HL-60 (cell line): ENCODE results near the gene TTC9.

Experiments
- DNase-seq, 2 experiments: peaks; one replicate each; pipeline ENCODE4 v3.0.0-alpha.2; 2010 to 2020; ENCODE audit warnings: low read depth in 1 of 2, low spot score in 1 of 2
- H3K27ac ChIP-seq: fragments of 250-450 bp; sonication (Bioruptor Pico); replicated peaks from 2 replicates; pipeline ENCODE4 v1.5.1; 2020; ENCODE audit warnings: mild to moderate bottlenecking, moderate library complexity
- H3K27me3 ChIP-seq: fragments of 250-450 bp; sonication (Bioruptor Pico); 2 replicates; pipeline ENCODE4 v1.5.1; 2021; ENCODE audit warnings: mild to moderate bottlenecking, moderate library complexity; ENCODE audit not compliant: insufficient read depth, poor library complexity, severe bottlenecking
- H3K4me3 ChIP-seq: replicated peaks from 2 replicates; pipeline ENCODE4 v1.5.1; 2011; ENCODE audit warnings: mild to moderate bottlenecking, control low read depth, low read length; ENCODE audit not compliant: insufficient read depth
- GABPA ChIP-seq: IDR thresholded peaks from 2 replicates; pipeline ENCODE4 v1.6.1; 2012; ENCODE audit warnings: low read depth
- POLR2AphosphoS5 ChIP-seq: IDR thresholded peaks from 2 replicates; pipeline ENCODE4 v1.6.1; 2012; ENCODE audit warnings: low read depth
- SPI1 ChIP-seq: IDR thresholded peaks from 2 replicates; pipeline ENCODE4 v1.6.1; 2012; ENCODE audit warnings: low read depth, mild to moderate bottlenecking, borderline replicate concordance
- TF ChIP-seq, protein P1 (sequence below): IDR thresholded peaks from one replicate; pipeline ENCODE4 v1.5.1; 2011; ENCODE audit warnings: low read length, control low read depth, inconsistent platforms; ENCODE audit not compliant: insufficient read depth
- TF ChIP-seq, protein P2 (sequence below): IDR thresholded peaks from 2 replicates; pipeline ENCODE4 v1.6.1; 2012; ENCODE audit warnings: low read depth; ENCODE audit not compliant: insufficient replicate concordance

Gene TTC9

DNA sequence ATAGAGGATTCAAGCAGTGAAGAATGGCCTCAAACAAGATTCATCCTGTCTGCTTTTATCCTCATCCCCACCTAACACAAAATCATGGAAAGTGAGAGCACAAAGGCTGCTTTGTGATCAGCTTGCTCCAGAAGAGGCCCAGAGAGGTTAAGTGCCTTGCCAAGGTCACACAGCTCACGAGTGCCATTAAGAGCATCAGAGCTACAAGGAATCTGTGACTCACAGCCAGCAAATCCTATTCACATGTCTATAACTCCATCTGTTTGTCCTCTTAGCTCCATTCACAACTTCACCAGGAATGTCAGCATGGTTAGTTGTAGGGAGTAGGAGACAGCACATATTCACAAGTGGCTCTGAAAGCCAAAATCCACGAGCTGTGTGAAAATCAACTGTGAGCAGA, 79.8 kb downstream of the TTC9 start:
- H3K27me3 ChIP-seq: no peaks in the 10 kb centered on the region
- TF ChIP-seq SPI1: no peak
- TF ChIP-seq GABPA: no peak
- TF ChIP-seq, protein P1, sequence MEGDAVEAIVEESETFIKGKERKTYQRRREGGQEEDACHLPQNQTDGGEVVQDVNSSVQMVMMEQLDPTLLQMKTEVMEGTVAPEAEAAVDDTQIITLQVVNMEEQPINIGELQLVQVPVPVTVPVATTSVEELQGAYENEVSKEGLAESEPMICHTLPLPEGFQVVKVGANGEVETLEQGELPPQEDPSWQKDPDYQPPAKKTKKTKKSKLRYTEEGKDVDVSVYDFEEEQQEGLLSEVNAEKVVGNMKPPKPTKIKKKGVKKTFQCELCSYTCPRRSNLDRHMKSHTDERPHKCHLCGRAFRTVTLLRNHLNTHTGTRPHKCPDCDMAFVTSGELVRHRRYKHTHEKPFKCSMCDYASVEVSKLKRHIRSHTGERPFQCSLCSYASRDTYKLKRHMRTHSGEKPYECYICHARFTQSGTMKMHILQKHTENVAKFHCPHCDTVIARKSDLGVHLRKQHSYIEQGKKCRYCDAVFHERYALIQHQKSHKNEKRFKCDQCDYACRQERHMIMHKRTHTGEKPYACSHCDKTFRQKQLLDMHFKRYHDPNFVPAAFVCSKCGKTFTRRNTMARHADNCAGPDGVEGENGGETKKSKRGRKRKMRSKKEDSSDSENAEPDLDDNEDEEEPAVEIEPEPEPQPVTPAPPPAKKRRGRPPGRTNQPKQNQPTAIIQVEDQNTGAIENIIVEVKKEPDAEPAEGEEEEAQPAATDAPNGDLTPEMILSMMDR: no peak
- no peak for TF ChIP-seq POLR2AphosphoS5
- TF ChIP-seq, protein P2, sequence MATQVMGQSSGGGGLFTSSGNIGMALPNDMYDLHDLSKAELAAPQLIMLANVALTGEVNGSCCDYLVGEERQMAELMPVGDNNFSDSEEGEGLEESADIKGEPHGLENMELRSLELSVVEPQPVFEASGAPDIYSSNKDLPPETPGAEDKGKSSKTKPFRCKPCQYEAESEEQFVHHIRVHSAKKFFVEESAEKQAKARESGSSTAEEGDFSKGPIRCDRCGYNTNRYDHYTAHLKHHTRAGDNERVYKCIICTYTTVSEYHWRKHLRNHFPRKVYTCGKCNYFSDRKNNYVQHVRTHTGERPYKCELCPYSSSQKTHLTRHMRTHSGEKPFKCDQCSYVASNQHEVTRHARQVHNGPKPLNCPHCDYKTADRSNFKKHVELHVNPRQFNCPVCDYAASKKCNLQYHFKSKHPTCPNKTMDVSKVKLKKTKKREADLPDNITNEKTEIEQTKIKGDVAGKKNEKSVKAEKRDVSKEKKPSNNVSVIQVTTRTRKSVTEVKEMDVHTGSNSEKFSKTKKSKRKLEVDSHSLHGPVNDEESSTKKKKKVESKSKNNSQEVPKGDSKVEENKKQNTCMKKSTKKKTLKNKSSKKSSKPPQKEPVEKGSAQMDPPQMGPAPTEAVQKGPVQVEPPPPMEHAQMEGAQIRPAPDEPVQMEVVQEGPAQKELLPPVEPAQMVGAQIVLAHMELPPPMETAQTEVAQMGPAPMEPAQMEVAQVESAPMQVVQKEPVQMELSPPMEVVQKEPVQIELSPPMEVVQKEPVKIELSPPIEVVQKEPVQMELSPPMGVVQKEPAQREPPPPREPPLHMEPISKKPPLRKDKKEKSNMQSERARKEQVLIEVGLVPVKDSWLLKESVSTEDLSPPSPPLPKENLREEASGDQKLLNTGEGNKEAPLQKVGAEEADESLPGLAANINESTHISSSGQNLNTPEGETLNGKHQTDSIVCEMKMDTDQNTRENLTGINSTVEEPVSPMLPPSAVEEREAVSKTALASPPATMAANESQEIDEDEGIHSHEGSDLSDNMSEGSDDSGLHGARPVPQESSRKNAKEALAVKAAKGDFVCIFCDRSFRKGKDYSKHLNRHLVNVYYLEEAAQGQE: no peak
- no peak overlapping the region for H3K4me3 ChIP-seq
- no peak for DNase-seq
- H3K27ac ChIP-seq: no peak overlapping the region

DNA sequence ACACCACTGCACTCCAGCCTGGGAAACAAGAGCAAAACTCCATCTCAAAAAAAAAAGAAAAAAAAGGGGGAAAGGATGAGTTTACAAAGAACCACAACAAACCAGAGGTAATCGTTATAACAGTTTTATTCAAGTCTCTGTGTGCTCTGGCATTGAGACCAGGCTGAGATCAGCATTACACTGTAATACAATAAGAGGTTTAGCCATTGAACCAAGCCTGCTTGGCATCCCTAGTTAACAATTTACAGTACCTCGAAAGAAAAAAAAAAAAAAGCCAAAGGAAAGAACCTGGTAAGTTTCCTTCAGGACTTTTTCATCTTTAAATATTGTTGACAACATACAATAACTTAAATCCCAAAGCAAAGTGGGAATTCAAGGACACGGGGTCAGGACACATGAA, 80.7 kb downstream of the TTC9 start:
- TF ChIP-seq SPI1 (no peak), POLR2AphosphoS5 (no peak), GABPA (no peak)
- TF ChIP-seq, protein P1: no peak
- TF ChIP-seq, protein P2: no peak
- DNase-seq: no peak
- Histone ChIP-seq H3K27me3 (no peaks in the 10 kb centered on the region), H3K4me3 (no peak overlapping the region), H3K27ac (no peak overlapping the region)

DNA sequence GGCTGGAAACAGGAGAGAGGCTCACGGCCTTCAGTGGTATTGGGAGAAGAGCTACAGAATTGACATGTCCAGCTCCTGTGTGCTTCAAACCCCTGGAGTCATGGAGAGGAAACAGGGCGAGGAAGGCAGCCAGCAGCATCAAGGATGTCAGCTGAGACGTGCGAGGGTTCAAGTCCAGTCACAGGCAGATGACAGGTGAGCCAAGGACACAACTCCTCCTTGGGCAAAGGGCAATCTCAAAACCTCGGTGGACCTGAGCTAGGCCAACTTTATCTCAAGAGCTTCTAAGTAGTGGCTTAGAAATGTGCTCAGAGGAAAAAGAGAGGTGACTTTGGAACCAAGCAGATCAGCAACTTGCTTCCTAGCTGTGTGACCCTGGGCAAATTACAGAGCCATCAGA, 81.6 kb downstream of the TTC9 start:
- no peak overlapping the region for H3K4me3 ChIP-seq
- no peak for DNase-seq
- TF ChIP-seq SPI1 (no peak), POLR2AphosphoS5 (no peak), GABPA (no peak)
- TF ChIP-seq, protein P1: no peak
- TF ChIP-seq, protein P2: no peak

More for the DNA sequence above, 81.6 kb downstream of the TTC9 start:
- H3K27ac ChIP-seq: no peak overlapping the region
- H3K27me3 ChIP-seq: no peaks in the 10 kb centered on the region
